IPS-NIHi7 (cell line): Measurements from ENCODE around the gene TRMT6.

ENCODE experiments used
- DNase-seq: peaks from one replicate; pipeline ENCODE4 v3.0.0; 2012; ENCODE audit warnings: mixed read lengths; ENCODE audit errors: extremely low spot score

TRMT6 gene

DNA sequence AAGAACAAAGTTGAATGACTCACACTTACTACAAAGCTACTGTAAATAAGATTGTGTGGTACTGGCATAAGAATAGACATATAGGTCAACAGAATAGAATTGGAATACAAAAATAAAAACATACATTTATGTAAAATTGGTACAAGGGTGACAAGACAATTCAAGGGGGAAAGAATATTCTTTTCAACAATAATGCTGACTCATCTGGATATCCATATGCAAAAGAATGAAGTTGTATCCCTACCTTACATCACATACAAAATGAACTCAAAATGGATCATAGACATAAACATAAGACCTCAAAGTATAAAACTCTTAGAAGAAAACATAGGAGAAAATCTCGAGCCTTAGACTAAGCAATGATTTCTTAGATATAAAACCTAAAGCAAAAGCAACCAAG, 50.9 kb downstream of the TRMT6 start:
- DNase-seq = no peak

DNA sequence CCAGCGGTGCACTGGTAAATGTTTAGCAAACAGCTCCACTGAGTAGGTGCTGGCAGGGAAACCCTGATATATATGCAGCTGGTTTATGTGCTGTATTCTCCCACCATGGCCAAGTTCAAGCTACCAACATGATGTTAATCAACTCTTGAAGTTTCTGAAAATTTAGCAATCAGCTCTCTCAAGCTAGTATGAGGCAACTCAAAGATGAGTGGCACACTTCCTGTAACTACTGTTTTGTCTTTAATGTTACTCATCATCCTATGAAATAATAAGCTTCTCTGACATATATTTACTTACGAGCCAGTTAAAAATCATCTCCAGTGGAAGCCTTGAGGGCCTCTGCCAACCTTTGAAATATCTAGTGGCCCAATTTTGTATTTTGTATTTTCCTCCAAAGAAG, 54.7 kb downstream of the TRMT6 start:
- no peak for DNase-seq

DNA sequence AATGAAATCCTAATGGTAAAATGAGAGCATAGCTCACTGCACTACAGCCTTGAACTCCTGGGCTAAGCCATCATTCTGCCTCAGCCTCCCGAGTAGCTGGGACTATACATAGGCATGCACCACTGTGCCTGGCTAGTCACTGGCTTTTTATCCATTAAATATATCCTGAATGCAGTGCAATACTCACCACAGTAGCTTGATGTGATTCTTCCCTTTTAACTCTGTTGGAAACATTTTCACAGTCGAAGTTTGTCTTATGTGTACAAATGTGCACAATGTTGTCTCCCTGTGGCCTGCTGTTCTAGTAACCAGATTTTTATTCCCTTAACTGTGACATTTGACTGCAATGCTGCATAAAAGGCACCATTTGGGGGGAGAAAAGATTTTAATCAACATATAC, 56.7 kb downstream of the TRMT6 start:
- DNase-seq = no peak

DNA sequence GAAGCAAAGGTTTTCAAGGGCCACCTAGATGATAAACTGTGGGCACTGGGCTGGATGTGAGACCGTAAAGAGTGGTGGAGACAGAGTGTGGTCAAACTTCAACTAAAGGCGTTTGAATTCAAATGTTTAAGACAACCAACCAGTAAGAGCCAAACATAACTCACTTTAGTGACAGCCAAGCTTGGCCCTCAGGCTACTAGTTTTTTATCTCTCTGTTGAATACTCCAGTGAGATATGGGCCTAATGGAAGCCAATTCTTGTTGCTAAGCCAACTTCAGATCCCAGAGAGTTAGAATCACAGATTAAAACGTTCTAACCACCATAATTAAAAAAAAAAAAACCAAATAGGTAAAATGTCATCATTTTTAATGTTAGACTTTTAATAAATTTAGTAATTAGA, 57.3 kb downstream of the TRMT6 start:
- no peak for DNase-seq

DNA sequence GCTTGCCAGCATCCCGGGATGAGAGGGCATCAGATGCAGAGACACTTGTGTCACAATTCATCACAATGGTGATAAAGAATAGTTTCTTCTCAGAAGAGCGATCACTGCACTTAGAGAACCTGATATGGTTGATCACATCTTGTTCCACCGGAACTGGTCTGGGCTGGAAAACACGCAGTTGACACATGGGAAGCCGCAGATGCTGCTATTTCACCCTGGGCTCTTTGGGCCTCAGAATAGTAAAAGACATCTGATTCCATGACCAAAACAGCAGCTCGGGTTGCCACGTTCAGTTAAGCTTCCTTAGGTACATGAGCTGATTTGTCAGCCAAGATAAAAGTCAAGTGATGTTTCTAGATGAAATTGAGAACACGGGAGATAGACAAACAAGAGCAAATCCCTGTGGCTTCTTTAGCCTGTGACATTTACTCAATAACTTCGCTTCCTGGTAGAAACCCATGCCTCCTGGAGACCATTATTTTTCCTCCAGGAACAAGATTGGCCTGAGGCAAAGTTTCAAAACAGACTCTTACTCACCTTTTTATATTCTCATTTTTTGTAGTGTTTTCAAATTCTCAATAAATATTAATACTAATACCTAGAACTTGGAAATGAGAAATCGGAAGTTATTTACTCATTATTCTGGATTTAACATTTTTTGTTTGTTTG, 59.4 kb downstream of the TRMT6 start:
- DNase-seq = no peak

DNA sequence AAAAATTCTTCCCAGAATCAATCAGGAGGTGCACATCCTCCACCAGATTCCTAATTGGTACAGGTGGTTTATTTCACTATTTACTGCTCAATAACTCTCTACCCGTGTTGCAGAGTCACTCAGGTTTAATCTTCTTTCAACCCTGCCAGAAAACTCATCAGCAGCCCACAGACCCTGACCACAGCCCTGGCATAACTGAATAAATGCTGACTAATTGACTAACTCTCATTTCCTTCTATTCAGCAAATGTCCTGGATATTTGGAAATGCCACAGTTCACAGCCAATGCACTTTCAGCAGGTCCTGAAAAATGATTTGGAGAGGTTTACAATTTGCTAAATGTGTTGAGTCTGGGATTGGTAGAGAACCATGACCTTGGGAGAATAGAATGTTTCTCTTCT, 62.3 kb downstream of the TRMT6 start:
- DNase-seq = no peak

DNA sequence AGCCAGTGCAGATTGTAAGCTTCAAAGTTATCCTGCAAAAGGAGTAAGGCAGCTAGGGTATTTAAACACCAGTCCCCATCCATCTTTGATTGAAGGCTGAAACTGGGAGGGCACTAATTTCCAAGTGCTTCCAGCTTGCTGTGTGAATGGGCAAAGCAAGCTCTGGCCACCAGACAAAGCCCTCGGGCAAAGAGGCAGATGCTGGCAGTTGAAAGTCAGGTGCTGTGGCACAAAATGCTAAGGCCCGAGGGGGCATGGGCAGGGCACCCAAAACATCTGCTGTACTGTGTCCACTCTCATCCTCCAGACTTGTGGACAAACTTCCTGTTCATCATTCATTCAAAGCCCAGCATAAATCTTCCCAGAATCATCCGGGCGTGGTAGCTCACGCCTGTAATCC, 62.9 kb downstream of the TRMT6 start:
- DNase-seq = no peak
